HCT116 (cell line): ENCODE results near the gene PRKN. TPM values are rescaled to one million over a fixed set of nuclear protein-coding genes. Genes with fewer than 3 reads are reported as not detected.

ENCODE experiments used
- ATAC-seq: fragments of 200-7000 bp; cut with Tn5 transposase; 2 replicates; pipeline ENCODE4 v1.9.1; 2020; ENCODE audit warnings: mild to moderate bottlenecking, moderate library complexity
- BruUV-seq: library from RNA; stranded (reverse); fragments of 400-500 nt; replicated peaks from 2 replicates; lab custom pipeline; 2021; lab: Mats Ljungman, UMichigan
- CTCF ChIA-PET: fragments of 300-600 bp; sonication (Branson Sonifier 250); formaldehyde crosslinking; loops from one replicate; lab custom pipeline; 2021; ENCODE audit warnings: antibody characterized with exemption; lab: Charles Lee
- POLR2A ChIA-PET: fragments of 300-600, 350-600 bp; sonication (Branson Sonifier 250); formaldehyde crosslinking; loops from one replicate; lab custom pipeline; 2021; ENCODE audit warnings: antibody characterized with exemption; lab: Charles Lee
- RAD21 ChIA-PET, 2 experiments: fragments of 300-600 bp; sonication (Branson Sonifier 250); formaldehyde crosslinking; loops; one replicate each; lab custom pipeline; 2023; ENCODE audit warnings: low total read pairs in 2 of 2; ENCODE audit not compliant: uncharacterized antibody in 2 of 2, unreplicated experiment in 2 of 2, low non-redundant PET in 1 of 2; lab: Charles Lee
- DNase-seq: peaks from one replicate; pipeline ENCODE4 v3.0.0-alpha.2; 2010; ENCODE audit warnings: low read depth, low spot score
- H2AFZ ChIP-seq: fragments of 200-600 bp; shearing (Covaris generic), sonication (generic); 2 replicates; pipeline ENCODE4 v1.6.1; 2017; ENCODE audit warnings: low read depth, mixed run types, mixed read lengths, antibody characterized with exemption, low read length; ENCODE audit not compliant: poor library complexity, severe bottlenecking
- H3K27ac ChIP-seq: 2 replicates; pipeline ENCODE4 v1.5.1; 2012; ENCODE audit warnings: low read depth, low read length
- H3K27me3 ChIP-seq: fragments of 200-600 bp; sonication (generic); 2 replicates; pipeline ENCODE4 v1.6.1; 2016; ENCODE audit warnings: mixed run types, low read length, mixed read lengths; ENCODE audit not compliant: insufficient read depth
- H3K36me3 ChIP-seq, 2 experiments: fragments of 200-500 bp in 1 of 2; fragments of 200-600 bp in 1 of 2; sonication (Bioruptor generic) in 1 of 2; sonication (generic) in 1 of 2; 2 replicates each; pipeline versions ENCODE4 v1.5.1 to v1.6.1; 2014 to 2016; ENCODE audit warnings: low read length in 2 of 2, inconsistent platforms in 1 of 2, mixed read lengths in 1 of 2, mixed run types in 1 of 2; ENCODE audit not compliant: insufficient read depth in 2 of 2, control insufficient read depth in 1 of 2
- H3K4me1 ChIP-seq, 2 experiments: fragments of 200-600 bp in 1 of 2; sonication (generic) in 1 of 2; 2 replicates each; pipeline versions ENCODE4 v1.5.1 to v1.6.1; 2012 to 2017; ENCODE audit warnings: low read length in 2 of 2, inconsistent platforms in 1 of 2, mild to moderate bottlenecking in 1 of 2, mixed read lengths in 1 of 2, mixed run types in 1 of 2, moderate library complexity in 1 of 2; ENCODE audit not compliant: insufficient read depth in 2 of 2, control insufficient read depth in 1 of 2
- H3K4me2 ChIP-seq: fragments of 200-600 bp; sonication (generic); 2 replicates; pipeline ENCODE4 v1.6.1; 2017; ENCODE audit warnings: mixed run types, low read length, mixed read lengths
- H3K4me3 ChIP-seq, 2 experiments: fragments of 200-600 bp in 1 of 2; sonication (generic) in 1 of 2; replicated peaks in 1 of 2; 2 replicates each; pipeline ENCODE4 v1.5.1; 2011 to 2016; ENCODE audit warnings: low read length in 2 of 2, control low read depth in 1 of 2, low read depth in 1 of 2, mild to moderate bottlenecking in 1 of 2, mixed read lengths in 1 of 2, mixed run types in 1 of 2
- H3K79me2 ChIP-seq: fragments of 200-600 bp; sonication (generic); 2 replicates; pipeline ENCODE4 v1.6.1; 2017; ENCODE audit warnings: mild to moderate bottlenecking, mixed run types, low read length, moderate library complexity, mixed read lengths; ENCODE audit not compliant: insufficient read depth
- H3K9ac ChIP-seq: fragments of 200-600 bp; sonication (generic); 2 replicates; pipeline ENCODE4 v1.6.1; 2016; ENCODE audit warnings: low read length, mixed read lengths
- H3K9me2 ChIP-seq: fragments of 200-600 bp; sonication (generic), shearing (Covaris generic); 2 replicates; pipeline ENCODE4 v1.6.1; 2017; ENCODE audit warnings: mixed run types, mild to moderate bottlenecking, moderate library complexity; ENCODE audit not compliant: insufficient read depth
- H3K9me3 ChIP-seq, 2 experiments: fragments of 200-500 bp in 1 of 2; fragments of 200-600 bp in 1 of 2; sonication (Bioruptor generic) in 1 of 2; sonication (generic) in 1 of 2; 2 replicates each; pipeline ENCODE4 v1.6.1; 2014 to 2017; ENCODE audit warnings: low read length in 2 of 2, mixed read lengths in 2 of 2, inconsistent platforms in 1 of 2, low read depth in 1 of 2, mild to moderate bottlenecking in 1 of 2, mixed run types in 1 of 2, moderate library complexity in 1 of 2; ENCODE audit not compliant: control insufficient read depth in 1 of 2, insufficient read depth in 1 of 2
- H4K20me1 ChIP-seq: fragments of 200-600 bp; sonication (generic), shearing (Covaris generic); 2 replicates; pipeline ENCODE4 v1.6.1; 2017; ENCODE audit warnings: mixed run types, mild to moderate bottlenecking, moderate library complexity; ENCODE audit not compliant: insufficient read depth
- CEBPB ChIP-seq: IDR thresholded peaks from 2 replicates; pipeline ENCODE4 v1.6.1; 2012; ENCODE audit warnings: low read depth
- ELF1 ChIP-seq: IDR thresholded peaks from 2 replicates; pipeline ENCODE4 v1.6.1; 2012; ENCODE audit warnings: low read depth, borderline replicate concordance
- JUND ChIP-seq: IDR thresholded peaks from 2 replicates; pipeline ENCODE4 v1.6.1; 2012
- POLR2AphosphoS5 ChIP-seq: IDR thresholded peaks from 2 replicates; pipeline ENCODE4 v1.6.1; 2011; ENCODE audit warnings: mild to moderate bottlenecking, low read depth, low read length, moderate library complexity
- RAD21 ChIP-seq: IDR thresholded peaks from 2 replicates; pipeline ENCODE4 v1.6.1; 2012; ENCODE audit warnings: low read depth, mild to moderate bottlenecking
- SIN3A ChIP-seq: IDR thresholded peaks from 2 replicates; pipeline ENCODE4 v1.6.1; 2012; ENCODE audit warnings: low read depth
- YY1 ChIP-seq: IDR thresholded peaks from 2 replicates; pipeline ENCODE4 v1.6.1; 2011; ENCODE audit warnings: low read length, low read depth, moderate library complexity, mild to moderate bottlenecking; ENCODE audit not compliant: insufficient replicate concordance; ENCODE audit errors: extremely low read depth
- ZNF274 ChIP-seq: fragments of 200-500 bp; sonication (Bioruptor generic); IDR thresholded peaks from 2 replicates; pipeline ENCODE4 v1.6.1; 2014; ENCODE audit warnings: mild to moderate bottlenecking, low read depth, low read length, inconsistent platforms
- intact Hi-C: fragments of 100-400 bp; cut with micrococcal nuclease; formaldehyde crosslinking; loops from 2 replicates; pipeline ENCODE4 v1.10.0; 2022
- total RNA-seq: library from RNA; stranded (reverse); gene quantifications from one replicate; pipeline ENCODE4 v1.2.1, GENCODE V29; 2021; ENCODE audit not compliant: unreplicated experiment
- TF ChIP-seq, protein P1 (sequence below): IDR thresholded peaks from 2 replicates; pipeline ENCODE4 v1.6.1; 2012; ENCODE audit warnings: low read depth
- TF ChIP-seq, protein P2 (sequence below): IDR thresholded peaks from 2 replicates; pipeline ENCODE4 v1.6.1; 2011; ENCODE audit warnings: mild to moderate bottlenecking, low read length, moderate library complexity; ENCODE audit not compliant: insufficient replicate concordance; ENCODE audit errors: extremely low read depth

Gene PRKN
- total RNA-seq, 1 experiment from 2014 or later: 2.6 TPM

DNA sequence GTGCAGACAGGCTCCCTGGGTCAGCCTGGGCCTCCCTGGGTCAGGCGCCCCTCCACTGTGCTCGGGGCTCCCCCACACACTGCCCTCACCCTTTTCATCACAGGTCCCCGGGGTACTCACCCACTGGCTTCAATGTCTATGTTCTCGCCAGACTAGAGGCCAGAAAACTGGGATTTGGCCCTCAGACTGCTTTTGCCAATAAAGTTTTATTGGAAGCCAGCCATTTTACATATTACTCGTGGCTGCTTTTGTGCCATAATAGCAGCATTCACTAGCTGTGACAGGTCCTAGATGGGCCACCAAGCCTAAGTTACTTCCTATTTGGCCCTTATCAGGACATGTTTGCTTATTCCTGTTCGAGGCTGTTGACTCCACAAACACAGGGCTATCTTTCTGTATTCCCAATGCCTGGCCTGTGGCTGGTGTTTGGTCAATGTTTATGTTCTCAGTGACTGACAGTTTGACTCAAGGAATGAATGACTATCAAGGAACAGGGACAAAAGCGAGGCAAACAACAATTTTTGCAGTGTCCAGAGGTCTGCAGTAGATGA, 928.6 kb downstream of the PRKN start:
- ChIA-PET POLR2A (no interaction called here), CTCF (no interaction called here), RAD21 (no interaction called here)
- Histone ChIP-seq H2AFZ (no peak overlapping the region), H3K4me1 (no peaks in the 10 kb centered on the region), H3K4me2 (no peak overlapping the region), H3K27ac (no peak overlapping the region), H3K4me3 (no peak overlapping the region), H4K20me1 (no peaks in the 10 kb centered on the region), H3K36me3 (no peaks in the 10 kb centered on the region), H3K79me2 (no peaks in the 10 kb centered on the region), H3K9me2 (no peaks in the 10 kb centered on the region), H3K27me3 (no peaks in the 10 kb centered on the region), H3K9ac (no peak overlapping the region), H3K9me3 (no peaks in the 10 kb centered on the region)
- no peak for DNase-seq
- no peak for TF ChIP-seq RAD21
- no peak for TF ChIP-seq JUND
- TF ChIP-seq POLR2AphosphoS5: no peak
- no peak for TF ChIP-seq ELF1
- TF ChIP-seq, protein P1, sequence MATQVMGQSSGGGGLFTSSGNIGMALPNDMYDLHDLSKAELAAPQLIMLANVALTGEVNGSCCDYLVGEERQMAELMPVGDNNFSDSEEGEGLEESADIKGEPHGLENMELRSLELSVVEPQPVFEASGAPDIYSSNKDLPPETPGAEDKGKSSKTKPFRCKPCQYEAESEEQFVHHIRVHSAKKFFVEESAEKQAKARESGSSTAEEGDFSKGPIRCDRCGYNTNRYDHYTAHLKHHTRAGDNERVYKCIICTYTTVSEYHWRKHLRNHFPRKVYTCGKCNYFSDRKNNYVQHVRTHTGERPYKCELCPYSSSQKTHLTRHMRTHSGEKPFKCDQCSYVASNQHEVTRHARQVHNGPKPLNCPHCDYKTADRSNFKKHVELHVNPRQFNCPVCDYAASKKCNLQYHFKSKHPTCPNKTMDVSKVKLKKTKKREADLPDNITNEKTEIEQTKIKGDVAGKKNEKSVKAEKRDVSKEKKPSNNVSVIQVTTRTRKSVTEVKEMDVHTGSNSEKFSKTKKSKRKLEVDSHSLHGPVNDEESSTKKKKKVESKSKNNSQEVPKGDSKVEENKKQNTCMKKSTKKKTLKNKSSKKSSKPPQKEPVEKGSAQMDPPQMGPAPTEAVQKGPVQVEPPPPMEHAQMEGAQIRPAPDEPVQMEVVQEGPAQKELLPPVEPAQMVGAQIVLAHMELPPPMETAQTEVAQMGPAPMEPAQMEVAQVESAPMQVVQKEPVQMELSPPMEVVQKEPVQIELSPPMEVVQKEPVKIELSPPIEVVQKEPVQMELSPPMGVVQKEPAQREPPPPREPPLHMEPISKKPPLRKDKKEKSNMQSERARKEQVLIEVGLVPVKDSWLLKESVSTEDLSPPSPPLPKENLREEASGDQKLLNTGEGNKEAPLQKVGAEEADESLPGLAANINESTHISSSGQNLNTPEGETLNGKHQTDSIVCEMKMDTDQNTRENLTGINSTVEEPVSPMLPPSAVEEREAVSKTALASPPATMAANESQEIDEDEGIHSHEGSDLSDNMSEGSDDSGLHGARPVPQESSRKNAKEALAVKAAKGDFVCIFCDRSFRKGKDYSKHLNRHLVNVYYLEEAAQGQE: no peak
- TF ChIP-seq CEBPB: no peak
- TF ChIP-seq YY1: no peak
- TF ChIP-seq, protein P2, sequence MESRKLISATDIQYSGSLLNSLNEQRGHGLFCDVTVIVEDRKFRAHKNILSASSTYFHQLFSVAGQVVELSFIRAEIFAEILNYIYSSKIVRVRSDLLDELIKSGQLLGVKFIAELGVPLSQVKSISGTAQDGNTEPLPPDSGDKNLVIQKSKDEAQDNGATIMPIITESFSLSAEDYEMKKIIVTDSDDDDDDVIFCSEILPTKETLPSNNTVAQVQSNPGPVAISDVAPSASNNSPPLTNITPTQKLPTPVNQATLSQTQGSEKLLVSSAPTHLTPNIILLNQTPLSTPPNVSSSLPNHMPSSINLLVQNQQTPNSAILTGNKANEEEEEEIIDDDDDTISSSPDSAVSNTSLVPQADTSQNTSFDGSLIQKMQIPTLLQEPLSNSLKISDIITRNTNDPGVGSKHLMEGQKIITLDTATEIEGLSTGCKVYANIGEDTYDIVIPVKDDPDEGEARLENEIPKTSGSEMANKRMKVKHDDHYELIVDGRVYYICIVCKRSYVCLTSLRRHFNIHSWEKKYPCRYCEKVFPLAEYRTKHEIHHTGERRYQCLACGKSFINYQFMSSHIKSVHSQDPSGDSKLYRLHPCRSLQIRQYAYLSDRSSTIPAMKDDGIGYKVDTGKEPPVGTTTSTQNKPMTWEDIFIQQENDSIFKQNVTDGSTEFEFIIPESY: no peak
- no peak for TF ChIP-seq ZNF274
- no peak for TF ChIP-seq SIN3A
- no TSS peak for BruUV-seq
- intact Hi-C loops: no loop called here
- no peak for ATAC-seq
